ENCODE results near the gene SCN11A. TPM values are rescaled to one million over a fixed set of nuclear protein-coding genes. Genes with fewer than 3 reads are reported as not detected.

The SCN11A gene
- polyA plus RNA-seq, 2 of the 4 experiments (the other 2 are of a cell fraction) = 0.01 TPM; not detected in 1

- no peak overlapping the region for H3K27ac ChIP-seq
- TF ChIP-seq TP53 (CRISPR knock-in tag; IDR thresholded peaks at IDR 0.05) (no peak), NFE2L2 (conservative IDR thresholded peaks at IDR 0.05; ENCODE audit: low read length) (no peak), PBX3 (IDR thresholded peaks at IDR 0.05) (no peak), SMC3 (IDR thresholded peaks at IDR 0.05) (no peak), MYC (IDR thresholded peaks at IDR 0.05; ENCODE audit: borderline replicate concordance, low read length) (no peak), HMGXB4 (CRISPR knock-in tag; IDR thresholded peaks at IDR 0.05; ENCODE audit: borderline replicate concordance) (no peak), RCOR1 (IDR thresholded peaks at IDR 0.05; ENCODE audit: low read depth, low read length) (no peak), ATOH8 (CRISPR knock-in tag; IDR thresholded peaks at IDR 0.05; ENCODE audit: low read depth) (no peak)
- WGBS (ENCODE audit: missing lambda C conversion rate) = 50% methylated on average over 3 of the region's 3 CpGs
- H3K9me3 ChIP-seq = no peaks in the 10 kb centered on the region
- FAIRE-seq (no peak), ATAC-seq (no peak), DNase-seq (ENCODE audit: low read depth in 1 of 2, low spot score in 1 of 2) (no peak)
- ChIA-PET POLR2A (no interaction called here), CTCF (interaction anchor here (1.1 to 1.9 kb wide), 3 partner anchors 9 to 192 kb away, joined by 3 to 5 read pairs (median 3); no protein-coding TSS in a partner anchor)
- no peaks in the 10 kb centered on the region for H3K4me1 ChIP-seq
- H3K4me2 ChIP-seq = no peak overlapping the region
- H3K4me3 ChIP-seq = no peak overlapping the region
Observed at GRCh38 chr3:39095778-39096177, 44.0 kb upstream of the SCN11A start.

- no peaks in the 10 kb centered on the region for H3K4me1 ChIP-seq
- ChIA-PET CTCF (interaction anchor here (1.1 to 1.9 kb wide), 3 partner anchors 8 to 193 kb away, joined by 3 to 5 read pairs (median 3); no protein-coding TSS in a partner anchor), POLR2A (no interaction called here)
- 74% methylated on average over 7 of the region's 7 CpGs for WGBS (ENCODE audit: missing lambda C conversion rate)
- DNase-seq (ENCODE audit: low read depth in 1 of 2, low spot score in 1 of 2) (no peak), FAIRE-seq (no peak), ATAC-seq (no peak)
- H3K4me2 ChIP-seq = no peak overlapping the region
- no peak for TF ChIP-seq GATA3 (IDR thresholded peaks at IDR 0.05; ENCODE audit: borderline replicate concordance)
- TF ChIP-seq FOXS1 (CRISPR knock-in tag; IDR thresholded peaks at IDR 0.05) = no peak
- no peak for TF ChIP-seq RNF2 (IDR thresholded peaks at IDR 0.05; ENCODE audit: borderline replicate concordance, low read depth)
- TF ChIP-seq EP300 (IDR thresholded peaks at IDR 0.05) = no peak
- TF ChIP-seq EHMT2 (IDR thresholded peaks at IDR 0.05; ENCODE audit: low read depth) = no peak
- TF ChIP-seq ELK1 (IDR thresholded peaks at IDR 0.05; ENCODE audit: low read depth, low read length) = no peak
- no peak for TF ChIP-seq BCL3 (IDR thresholded peaks at IDR 0.05)
- no peak for TF ChIP-seq MAZ (IDR thresholded peaks at IDR 0.05; ENCODE audit: borderline replicate concordance, low read depth, low read length)
- TF ChIP-seq RAD21 (conservative IDR thresholded peaks at IDR 0.05 in 1 of 2, IDR thresholded peaks at IDR 0.05 in 1 of 2) = no peak
- no peak for TF ChIP-seq KDM5A (IDR thresholded peaks at IDR 0.05)
- TF ChIP-seq HOXB5 (CRISPR knock-in tag; IDR thresholded peaks at IDR 0.05) = no peak
- no peak overlapping the region for H3K4me3 ChIP-seq
- H3K9me3 ChIP-seq = no peaks in the 10 kb centered on the region
- H3K27ac ChIP-seq = no peak overlapping the region
Observed at GRCh38 chr3:39094851-39095677, 43.3 kb upstream of the SCN11A start.

Data from A549 (cell line).